OCI-LY7 (cell line): ENCODE measurements around the gene MTCL1.

Experiments
- CTCF ChIP-seq: fragments of 200-600 bp; sonication (generic); conservative IDR thresholded peaks from 2 replicates; pipeline ENCODE4 v1.5.1; 2014; ENCODE audit warnings: mild to moderate bottlenecking, antibody characterized with exemption, low read length, moderate library complexity, mixed read lengths
- EZH2phosphoT487 ChIP-seq: fragments of 200-600 bp; sonication (generic); IDR thresholded peaks from 2 replicates; pipeline ENCODE4 v1.6.1; 2018; ENCODE audit warnings: low read depth, borderline replicate concordance, mild to moderate bottlenecking, mixed run types, antibody characterized with exemption, low read length, moderate library complexity, mixed read lengths

GRCh38 chr18:8858888-8859511 is 153.6 kb downstream of the MTCL1 start:
- TF ChIP-seq CTCF (no peak), EZH2phosphoT487 (no peak)
